Stimulated activated CD4-positive, alpha-beta T cell treated with anti-CD3 and anti-CD28 coated beads, Interleukin-12 subunit alpha, Interleukin-12 subunit beta, amount 100 ng/mL, for 48 hours (primary cell): ENCODE data around the gene FGFR2.

Experiments
- DNase-seq, 3 donors: peaks; one replicate each; pipeline ENCODE4 v3.0.0-alpha.2; 2020; ENCODE audit warnings: low read depth in 2 of 3, low spot score in 1 of 3

FGFR2 gene

GRCh38 chr10:121500701-121501332 lies 97.4 kb downstream of the FGFR2 start:
- DNase-seq, result no peak

- DNase-seq, result no peak
Measured at GRCh38 chr10:121497513-121498470, 100.5 kb downstream of the FGFR2 start.

GRCh38 chr10:121495719-121496118 lies 102.5 kb downstream of the FGFR2 start:
- no peak for DNase-seq

DNA sequence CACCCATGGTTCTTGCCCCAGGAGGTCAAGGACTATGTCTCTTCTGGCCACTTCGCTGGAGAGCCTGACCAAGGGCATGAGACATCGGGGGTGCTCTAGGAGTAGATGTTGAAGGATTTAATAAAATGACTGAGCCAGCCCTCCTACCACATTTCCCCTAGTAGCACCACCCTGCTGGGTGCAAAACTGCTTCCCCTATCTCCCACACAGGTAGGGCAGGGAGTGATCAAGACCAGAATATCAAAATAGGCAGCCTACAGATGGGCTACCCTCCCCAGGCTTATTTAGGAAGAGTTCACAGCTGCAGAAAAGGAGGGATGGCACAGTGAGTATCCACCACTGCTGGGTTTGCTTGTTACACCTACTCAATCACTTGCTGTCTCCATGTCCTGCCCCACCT lies 103.9 kb downstream of the FGFR2 start:
- DNase-seq, result no peak

- no peak for DNase-seq
Measured at GRCh38 chr10:121493521-121493920, 104.7 kb downstream of the FGFR2 start.

DNA sequence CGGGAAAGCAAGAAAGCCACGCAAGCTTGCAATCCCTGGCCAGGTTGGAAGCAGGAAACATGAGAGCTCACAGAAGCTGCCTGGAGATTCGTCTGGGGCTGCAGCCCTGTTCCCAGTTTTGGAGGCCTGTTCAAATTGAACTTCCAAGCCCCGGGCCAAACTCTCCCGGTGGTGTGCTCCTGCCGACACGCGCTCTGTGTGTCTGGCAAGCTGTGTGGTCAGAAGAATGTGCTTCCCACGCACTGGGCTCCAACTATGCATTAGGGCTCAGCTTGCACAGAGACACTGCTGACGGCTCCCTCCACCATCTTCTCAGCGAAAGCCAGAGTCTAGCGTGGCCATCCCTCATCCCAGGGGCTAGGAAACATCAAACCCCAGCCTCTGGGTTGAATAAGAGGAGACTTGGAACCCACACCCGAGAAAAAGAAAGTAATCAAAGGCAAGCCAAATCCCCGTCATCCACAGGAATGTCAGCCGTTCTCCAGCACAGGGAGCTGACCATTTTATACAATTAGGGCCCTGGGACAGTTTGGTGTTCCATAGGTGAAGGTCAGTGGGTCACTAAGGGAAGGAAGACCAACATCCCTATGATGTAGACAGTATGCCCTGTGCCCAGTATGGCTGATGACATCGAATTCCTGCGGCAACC lies 107.2 kb downstream of the FGFR2 start:
- no peak for DNase-seq

DNA sequence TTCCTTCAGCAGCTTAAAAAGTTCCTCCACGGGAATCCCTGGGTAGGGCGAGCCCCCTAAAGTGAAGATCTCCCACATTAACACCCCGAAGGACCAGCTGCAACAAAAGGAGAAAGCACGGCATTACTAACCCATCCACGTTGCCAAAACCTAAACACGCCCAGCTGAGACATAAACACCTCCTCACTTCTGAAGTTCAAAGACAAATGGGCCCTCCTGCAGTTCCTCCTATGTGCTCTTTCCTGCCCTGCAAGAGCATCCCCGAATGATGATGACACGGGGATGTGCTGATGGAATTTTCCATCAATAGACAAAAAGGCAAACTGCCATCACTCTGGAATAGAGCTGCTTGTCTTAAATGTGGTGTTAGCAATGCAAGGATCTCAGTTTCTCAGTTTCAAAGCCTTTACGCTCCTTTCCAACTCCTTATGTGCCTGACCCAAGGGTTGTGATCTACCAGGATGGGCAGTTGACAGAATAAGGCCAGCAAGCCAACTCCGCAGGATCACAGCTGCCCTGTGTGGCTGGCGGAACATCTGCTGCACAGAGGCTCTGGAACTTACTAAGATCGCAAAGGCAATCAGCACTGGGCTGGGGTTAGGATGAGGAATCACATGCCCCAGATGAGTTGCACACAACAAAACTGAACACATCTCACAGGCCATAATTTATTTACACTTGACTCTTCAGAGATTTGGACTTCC lies 112.7 kb downstream of the FGFR2 start:
- DNase-seq, result no peak

- no peak for DNase-seq
Measured at GRCh38 chr10:121484816-121485215, 113.4 kb downstream of the FGFR2 start.

GRCh38 chr10:121484401-121484800 lies 113.8 kb downstream of the FGFR2 start:
- no peak for DNase-seq

DNA sequence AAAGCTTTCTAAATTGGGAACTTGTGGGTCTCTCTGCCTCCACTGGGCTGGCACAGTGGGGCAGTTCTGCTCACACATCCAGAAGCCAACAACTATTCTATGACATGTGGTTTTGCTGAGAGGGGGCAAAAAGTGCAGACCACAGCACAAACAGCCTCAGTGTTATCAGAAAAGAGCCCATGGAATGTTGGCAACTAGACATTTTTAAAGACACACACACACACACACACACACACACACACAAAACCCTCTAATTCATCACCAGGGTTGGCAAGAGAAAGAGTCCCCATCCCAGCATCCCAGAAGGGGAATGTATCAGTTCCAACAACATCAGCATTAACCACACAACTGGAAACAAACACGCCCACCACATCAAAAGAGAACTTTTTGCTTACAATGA lies 117.1 kb downstream of the FGFR2 start:
- DNase-seq, result no peak

DNA sequence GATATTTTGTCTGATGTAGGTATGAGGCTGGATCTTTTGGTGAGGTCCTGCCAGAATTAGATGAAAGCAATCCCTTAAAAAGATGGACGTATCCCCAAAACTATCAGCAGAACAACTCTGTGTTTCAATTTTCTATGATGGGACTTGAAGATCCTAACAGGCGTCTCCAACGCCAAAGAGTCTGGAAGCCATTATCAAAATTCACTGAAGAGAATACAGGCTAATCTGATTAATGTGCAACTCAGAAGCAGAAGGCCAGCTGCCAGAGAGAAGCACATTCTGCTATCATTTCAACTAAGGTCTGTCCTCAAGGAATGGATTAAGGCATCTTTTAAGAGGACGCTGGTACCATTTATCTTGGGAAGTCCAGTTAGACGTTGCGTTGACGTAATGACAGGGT lies 119.7 kb downstream of the FGFR2 start:
- DNase-seq, result no peak

GRCh38 chr10:121469797-121470606 lies 128.2 kb downstream of the FGFR2 start:
- DNase-seq, result no peak

GRCh38 chr10:121468726-121469125 lies 129.5 kb downstream of the FGFR2 start:
- no peak for DNase-seq

DNA sequence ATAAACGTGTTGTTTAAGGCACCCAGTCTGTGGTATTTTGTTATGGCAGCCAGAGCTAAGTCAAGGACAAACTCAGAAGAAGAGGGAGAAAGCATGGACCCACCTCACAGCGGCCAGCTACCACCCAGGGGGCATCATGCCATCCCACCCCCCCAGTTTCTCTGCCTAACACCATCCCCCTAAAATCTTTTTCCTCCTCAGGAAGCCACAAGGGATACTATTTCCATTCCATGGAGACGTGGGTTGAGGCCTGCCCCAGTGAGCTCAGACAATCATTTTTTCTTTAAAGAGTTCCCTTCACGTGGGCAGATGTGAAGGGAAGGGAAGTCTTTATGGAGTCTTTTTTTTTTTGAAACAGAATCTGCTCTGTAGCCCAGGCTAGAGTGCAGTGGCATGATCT lies 131.8 kb downstream of the FGFR2 start:
- no peak for DNase-seq

GRCh38 chr10:121465215-121465614 lies 133.0 kb downstream of the FGFR2 start:
- no peak for DNase-seq

DNA sequence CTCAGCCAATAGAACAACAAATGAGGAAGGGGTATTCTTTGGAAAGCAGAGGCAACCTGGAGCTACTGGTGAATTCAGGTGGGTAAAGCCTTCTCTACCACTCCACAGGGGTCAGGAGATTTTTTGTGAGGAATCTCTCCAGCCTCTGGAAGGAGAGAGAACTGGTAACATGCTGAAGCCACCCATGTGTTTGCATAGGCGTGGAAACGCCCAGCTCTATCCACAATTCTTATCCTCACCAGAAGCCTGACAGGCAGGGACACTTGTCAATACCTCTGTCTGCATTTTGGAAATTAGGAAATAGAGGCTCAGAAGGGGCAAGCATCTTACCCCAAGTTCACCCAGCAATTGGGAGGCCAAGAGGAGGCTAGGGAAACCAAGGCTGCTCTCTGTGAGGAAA lies 133.7 kb downstream of the FGFR2 start:
- no peak for DNase-seq

GRCh38 chr10:121462955-121463354 lies 135.3 kb downstream of the FGFR2 start:
- no peak for DNase-seq

DNA sequence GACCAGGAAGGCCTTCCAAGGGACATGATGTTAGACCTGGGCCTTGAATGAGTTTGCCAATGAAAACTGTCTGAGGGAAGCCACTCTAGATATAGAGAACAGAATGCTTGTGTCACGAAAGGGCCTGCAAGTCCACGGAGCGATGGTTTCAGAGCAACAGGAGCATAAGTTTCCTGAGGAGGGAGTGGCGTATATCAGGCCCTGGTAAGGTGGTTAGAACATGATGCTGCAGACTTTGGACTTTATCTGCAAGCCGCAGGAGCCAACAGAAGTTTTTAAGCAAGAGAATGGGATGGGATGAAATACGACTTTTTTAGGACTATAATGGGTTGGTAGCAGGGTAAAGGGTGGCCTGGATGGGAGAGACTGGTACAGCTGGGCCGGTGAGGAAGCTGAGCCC lies 136.0 kb downstream of the FGFR2 start:
- no peak for DNase-seq

- no peak for DNase-seq
Measured at GRCh38 chr10:121461307-121461706, 136.9 kb downstream of the FGFR2 start.

DNA sequence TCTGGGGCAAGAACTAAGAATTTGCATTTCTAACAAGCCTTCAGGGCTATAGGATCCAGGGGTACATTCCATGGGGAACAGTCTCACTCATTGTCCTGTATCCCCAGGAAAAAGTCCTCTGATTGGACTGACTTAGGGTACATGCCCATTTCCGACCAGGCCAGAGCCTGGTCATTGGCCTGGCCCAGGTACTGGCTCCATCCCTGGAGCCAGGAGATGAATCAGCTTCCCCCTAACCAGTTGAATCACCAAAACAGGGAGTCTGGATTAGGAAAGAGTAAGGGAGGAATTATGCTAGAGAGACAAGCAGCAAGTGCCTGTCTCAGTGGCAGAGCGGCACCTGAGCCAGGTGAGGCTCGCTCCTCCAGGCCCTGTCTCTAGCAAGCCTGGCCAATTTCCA lies 137.5 kb downstream of the FGFR2 start:
- DNase-seq, result no peak
